DMS114 treated with DMSO at 0.1 percent for 48 hours (cell line): ENCODE measurements around the gene DTWD2.
A peak's percentile ranks its signal among the peaks of the same experiment; 100 is the strongest.
"Not testable (repeated sequence)": the region's sequence is repeated elsewhere in the genome, so short reads cannot be mapped to it uniquely, and the experiment has no call there.

Source experiments
- DNase-seq: peaks from one replicate; lab custom pipeline; 2025; ENCODE audit not compliant: unreplicated experiment; lab: John Stamatoyannopoulos, UW

Gene DTWD2

DNA sequence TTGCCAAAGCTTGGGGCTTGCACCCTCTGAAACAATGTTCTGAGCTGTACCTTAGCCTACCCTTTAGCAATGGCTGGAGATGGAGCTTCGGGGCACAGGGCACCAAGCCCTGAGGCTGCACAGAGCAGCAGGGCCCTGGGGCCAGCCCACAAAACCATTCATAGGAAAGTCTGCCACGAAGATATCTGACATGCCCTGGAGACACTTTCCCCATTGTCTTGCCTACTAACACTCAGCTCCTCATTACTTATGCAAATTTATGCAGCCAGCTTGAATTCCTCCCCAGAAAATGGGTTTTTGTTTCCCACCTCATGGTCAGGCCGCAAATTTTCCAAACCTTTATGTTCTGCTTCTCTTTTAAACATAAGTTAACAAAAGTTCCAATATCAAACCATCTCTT lies 105.7 kb downstream of the DTWD2 start:
- no peak for DNase-seq

DNA sequence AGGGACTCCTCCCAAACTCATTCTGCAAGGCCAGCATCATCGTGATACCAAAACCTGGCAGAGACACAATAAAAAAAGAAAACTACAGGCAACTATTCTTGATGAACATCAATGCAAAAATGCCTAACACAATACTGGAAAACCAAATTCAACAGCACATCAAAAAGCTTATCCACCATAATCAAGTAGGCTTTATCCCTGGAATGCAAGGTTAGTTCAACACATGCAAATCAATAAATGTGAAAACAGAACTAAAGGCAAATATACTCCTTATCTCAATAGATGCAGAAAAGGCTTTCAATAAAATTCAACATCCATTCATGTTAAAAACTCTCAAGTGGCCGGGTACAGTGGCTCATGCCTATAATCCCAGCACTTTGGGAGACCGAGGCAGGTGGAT lies 111.5 kb downstream of the DTWD2 start:
- DNase-seq = not testable (repeated sequence)

DNA sequence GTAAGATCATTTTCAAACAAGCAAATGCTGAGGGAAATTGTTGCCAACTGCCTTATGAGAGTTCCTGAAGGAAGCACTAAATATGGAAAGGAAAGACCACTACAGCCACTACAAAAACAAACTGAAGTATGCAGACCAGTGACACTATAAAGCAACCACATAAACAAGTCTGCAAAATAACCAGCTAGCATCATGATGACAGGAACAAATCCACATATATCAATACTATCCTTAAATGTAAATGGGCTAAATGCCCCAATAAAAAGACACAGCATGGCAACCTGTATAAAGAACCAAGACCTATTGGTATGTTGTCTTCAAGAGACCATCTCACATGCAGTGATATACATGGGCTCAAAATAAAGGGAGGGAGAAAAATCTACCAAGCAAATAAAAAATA lies 113.2 kb downstream of the DTWD2 start:
- DNase-seq = no peak

DNA sequence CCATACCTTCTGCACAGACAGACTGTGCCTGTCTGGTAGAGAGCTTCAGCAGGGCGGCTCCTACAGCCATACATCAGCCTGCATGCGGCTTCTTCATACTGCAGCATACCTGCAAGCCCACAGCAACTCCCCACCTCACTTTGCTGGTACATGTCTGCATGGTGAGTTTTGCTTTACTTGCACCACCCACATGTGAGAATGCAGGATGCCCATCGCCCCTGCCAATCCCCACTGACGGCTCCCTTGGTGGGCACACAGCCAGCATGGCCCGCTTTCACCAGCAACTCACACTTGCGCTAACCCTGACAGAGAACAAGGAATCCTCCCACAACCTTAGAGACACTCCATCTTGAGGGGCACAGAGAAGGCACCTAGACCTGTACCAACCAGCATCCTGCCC lies 114.9 kb downstream of the DTWD2 start:
- no peak for DNase-seq

DNA sequence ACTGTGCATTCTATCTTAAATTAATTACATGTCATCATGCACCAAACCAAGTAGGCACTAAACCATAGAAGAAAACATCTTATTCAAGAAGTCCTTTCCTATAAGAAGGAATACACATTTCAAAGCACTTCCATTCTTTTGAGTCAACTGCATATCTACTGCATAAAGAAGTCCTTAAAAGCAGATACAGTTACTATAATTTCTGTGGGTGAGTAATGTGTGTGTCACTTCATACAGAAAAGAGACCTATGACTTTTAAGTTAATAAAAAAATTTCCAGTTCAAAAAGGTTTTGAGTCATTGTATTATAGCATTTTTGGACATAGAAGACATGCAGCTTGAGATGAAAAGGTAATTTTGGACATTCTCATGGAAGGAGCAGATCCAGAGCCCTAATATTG lies 125.0 kb downstream of the DTWD2 start:
- DNase-seq = no peak

DNA sequence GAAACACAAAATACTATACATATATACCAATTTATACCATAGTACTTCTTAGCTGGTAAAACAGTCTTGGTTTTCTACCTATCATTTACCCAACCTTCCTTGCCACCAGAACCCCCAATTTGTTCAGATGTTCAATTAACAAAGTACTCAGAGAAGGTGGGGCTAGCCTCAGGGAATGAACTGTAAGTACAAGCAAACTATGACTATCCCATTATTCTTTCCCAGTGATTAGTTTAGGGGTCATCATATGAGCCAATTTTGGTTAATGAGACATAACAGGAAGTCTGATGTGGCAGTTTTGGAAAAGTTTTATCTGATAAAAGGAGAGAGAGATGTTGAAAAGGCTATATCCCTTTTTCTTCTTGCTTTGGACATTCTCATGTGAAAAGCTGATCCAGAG lies 125.8 kb downstream of the DTWD2 start:
- DNase-seq = no peak

DNA sequence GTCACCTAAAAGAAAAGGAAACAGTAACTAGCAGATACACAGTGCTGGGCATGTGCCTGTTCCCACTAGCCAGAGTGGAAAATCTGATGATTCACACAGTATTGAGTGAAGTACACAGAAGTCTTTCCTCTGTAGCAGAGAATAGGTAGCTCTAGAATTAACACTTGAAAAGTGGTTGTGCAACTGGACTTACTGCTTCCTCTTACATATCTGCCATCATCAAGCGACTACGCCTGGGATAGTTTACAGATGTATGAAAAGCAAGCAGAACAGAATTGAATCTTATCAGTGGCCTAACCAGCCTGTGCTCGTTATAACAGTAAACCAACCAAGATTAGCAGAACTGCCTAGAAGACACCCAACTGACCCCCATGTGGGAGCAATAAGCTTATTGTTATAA lies 130.6 kb downstream of the DTWD2 start:
- no peak for DNase-seq

DNA sequence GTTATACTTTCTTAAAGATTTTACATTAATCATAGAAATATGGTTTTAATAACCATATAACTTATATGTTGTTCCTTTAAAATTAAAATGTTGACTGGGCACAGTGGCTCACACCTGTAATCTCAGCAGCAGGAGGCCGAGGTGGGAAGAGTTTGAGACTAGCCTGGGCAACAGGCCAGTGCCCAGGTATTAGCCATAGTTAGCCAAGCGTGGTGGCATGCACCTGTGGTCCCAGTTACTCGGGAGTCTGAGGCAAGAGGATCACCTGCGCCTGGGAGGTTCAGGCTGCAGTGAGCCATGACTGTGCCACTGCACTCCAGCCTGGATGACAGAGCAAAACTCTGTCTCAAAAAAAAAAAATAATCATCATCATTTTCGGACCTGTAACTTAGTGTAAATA lies 133.5 kb downstream of the DTWD2 start:
- DNase-seq = no peak

DNA sequence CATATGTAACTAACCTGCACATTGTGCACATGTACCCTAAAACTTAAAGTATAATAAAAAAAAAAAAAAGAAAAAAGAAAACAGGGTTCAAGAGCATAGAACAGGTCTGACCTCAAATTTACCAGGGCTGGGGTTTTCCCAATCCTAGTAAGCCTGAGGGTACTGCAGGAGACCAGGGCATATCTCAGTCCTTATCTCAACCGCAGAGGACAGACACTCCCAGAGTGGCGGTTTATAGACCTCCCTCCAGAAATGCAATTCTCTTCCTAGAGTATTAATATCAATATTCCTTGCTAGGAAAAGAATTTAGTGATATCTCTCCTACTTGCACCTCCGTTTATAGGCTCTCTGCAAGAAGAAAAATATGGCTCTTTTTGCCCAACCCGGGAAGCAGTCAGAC lies 136.6 kb downstream of the DTWD2 start:
- DNase-seq = not testable (repeated sequence)

DNA sequence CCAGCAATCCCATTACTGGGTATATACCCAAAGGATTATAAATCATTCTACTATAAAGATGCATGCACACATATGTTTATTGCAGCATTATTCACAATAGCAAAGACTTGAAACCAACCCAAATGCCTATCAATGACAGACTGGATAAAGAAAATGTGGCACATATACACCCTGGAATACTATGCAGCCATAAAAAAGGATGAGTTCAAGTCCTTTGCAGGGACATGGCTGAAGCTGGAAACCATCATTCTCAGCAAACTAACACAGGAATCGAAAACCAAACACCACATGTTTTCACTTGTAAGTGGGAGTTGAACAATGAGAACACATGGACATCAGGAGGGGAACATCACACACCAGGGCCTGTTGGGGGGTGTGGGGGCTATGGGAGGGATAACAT lies 138.8 kb downstream of the DTWD2 start:
- not testable (repeated sequence) for DNase-seq

DNA sequence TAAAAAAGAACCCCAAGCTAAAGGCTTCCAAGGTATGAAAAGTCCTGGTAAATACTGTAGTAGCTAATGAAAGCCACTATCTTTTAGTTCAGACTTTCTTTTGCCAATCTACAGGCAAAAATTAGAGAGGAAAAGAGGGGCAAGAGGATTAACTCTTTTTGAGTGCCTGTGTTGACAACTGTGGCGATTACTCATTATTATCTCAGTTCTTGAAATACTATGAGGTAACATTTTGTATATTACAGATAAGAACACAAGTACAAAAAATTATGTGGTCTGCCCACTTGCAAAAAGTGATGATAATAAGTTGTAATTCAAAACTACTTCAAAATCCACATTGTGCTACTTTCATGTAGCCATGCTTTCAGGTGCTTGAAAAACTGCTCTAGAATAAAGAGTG lies 144.0 kb downstream of the DTWD2 start:
- DNase-seq = no peak

DNA sequence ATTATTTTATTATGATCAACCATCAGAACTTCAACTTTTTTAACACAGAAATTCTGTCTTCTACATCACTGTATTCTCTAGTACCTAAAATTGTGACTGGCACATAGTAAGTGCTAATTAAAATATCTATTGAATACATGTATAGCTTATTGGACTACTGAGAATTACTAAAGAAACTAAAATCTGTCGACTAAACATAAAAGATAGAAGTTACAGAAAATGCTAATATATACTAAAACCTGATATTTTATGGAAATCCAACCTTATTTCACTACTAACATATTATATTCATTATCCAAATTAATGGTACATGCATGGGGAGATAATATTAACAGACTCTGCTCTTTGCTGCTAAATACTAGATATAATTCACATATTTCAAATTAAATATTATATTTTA lies 153.6 kb downstream of the DTWD2 start:
- DNase-seq = no peak

DNA sequence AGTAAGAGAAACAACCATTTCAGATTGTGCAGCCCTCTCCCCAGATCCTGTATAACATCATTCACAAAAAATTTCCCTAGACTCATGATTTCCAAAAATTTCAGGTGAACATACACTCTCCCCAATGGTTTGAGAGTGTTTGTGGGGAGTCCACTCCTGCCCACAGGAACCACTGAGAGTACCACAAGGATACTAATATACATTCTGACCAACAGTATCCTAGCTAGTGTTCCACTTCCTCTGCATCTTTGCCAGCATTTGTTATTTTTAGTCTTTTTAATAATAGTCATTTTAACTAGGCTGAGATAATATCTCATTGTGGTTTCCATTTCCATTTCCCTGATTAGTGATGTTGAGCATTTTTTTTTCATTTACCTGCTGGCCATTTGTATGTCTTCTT lies 155.4 kb downstream of the DTWD2 start:
- DNase-seq = no peak

DNA sequence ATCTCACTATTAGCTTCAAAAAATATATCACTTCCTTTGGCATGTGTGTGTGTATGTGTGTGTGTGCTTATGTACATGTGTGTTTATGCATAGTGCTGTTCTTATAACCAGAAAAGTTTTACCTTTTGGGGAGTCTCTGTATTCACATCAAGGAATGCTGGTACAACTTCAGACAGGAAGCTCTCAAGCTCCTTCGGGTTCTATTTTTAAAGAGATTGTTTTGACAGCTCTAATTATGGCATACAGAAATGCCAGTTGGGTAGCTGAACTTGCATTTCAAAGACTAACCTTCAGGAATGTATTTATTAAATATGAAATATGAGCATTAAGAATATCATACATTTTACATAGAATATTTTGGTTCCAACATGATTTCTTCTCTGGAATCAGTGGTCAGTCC lies 163.1 kb downstream of the DTWD2 start:
- DNase-seq = no peak

DNA sequence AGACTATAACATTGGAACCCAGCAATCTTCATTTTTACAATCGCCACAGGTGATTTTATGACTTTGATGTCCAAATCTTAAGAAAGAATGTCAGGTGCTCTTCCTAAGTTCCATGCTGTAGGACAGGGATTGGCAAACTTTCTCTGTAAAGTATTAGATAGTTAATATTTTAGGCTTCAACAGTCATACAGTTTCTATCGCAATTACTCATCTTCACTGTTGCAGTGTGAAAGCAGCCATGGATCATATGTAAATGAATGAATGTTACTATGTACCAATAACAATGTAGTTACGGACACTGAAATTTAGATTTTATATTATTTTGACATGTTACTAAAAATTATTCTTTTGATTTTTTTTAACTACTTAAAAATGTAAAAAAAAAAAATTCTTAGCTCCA lies 169.7 kb downstream of the DTWD2 start:
- DNase-seq = no peak

DNA sequence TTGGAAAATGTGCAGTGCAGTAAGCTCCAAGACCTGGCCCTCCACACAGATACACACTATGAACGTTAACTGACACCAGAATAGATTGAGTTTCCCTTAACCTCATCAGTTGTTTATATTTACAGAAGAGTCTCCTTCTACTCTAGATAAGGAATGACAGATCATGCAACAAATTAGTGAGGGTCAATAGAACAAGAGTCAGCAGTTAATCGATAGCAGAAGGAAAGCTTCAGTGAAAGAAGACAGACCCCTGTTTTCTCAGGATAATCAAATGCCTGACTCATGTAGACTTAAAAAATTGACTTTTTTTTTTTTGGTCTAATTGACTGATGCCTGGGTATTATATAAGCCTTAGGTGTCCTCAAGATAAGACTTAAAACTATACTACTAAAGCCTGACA lies 179.9 kb downstream of the DTWD2 start:
- no peak for DNase-seq

DNA sequence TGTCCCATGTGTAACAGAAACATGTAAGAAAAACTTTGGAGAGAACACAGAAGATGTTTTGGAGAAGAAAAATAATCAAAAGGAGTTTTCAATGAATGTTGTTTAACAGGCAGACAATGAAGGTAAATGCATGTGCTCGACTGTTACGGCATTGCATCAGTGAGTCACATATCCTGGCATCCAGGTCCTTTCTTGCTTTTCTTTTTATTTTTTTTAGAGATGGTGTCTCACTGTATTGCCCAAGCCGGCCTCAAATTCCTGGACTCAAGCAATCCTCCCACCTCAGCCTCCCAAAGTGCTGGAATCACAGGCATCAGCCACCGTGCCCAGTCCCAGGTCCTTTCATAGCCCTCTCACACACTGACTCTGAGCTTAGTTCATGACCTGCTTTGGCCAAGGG lies 181.8 kb downstream of the DTWD2 start:
- no peak for DNase-seq

DNA sequence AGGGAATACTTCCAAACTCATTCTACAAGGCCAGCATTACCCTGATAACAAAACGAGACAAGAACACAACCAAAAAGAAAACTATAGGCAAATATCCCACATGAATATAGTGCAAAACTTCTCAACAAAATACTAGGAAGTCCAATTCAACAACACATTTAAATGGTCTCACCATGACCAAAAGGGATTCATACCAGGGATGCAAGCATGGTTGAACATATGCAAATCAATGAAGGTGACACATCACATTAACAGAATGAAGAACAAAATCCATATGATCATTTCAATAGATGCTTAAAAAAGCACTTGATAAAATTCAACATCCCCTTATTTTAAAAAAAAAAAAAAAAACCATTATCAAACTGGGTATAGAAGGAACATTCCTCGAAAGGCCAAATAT lies 186.0 kb downstream of the DTWD2 start:
- DNase-seq = no peak

DNA sequence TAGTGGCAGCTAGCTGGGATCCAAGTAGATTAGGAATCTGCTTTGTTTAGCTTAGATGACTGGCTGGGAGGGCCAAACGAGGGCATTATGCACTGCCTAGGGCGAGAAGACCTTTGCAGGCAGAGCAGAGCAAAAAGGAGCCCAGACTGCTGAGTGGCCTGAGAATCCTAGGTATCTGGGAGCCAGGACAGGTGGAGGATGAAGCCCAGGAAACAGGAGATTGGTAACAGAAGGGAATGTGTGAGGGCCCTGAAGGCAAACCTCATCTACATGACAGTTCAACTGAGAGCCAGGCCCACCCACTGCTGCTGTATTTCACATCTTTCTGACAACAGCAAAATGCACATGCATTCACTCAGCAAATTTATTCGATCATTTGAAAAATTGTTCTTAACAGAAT lies 192.3 kb downstream of the DTWD2 start:
- no peak for DNase-seq

DNA sequence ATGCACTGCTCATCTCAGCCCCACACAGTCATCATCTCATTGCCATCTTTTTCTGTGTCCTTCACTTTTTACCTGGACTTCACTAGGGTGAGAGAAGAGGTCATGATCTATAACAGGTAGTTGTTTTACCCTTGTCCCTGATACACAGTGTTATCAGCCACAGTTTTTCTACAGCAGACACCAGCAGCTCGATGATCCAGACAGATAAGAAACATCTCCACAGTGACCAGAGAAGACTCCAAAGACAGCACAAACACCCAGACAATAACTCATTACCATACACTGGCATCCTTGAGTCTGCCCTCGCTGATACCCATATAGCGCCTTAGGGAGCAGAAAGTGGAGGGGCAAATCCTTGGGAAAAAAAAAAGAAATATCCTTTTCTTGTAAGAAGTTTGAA lies 194.1 kb downstream of the DTWD2 start:
- DNase-seq = no peak

DNA sequence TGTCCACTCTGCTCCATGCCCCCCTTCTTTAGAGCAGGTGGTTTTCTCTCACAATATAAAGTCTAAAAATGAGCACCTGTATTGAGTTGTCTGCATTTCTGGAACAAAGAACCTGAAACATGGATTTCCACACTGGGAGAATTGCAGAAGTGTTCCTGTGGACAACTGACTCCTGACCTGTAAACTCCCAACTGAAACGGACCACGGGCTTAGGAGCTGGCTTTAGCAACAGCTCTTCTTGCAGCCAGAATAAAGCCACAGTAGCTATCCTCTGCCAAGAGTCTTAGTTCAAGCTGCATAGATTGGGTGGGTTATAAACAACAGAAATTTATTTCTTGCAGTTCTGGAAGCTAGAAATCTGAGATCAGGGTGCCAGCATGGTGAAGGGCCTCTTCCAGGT lies 194.7 kb downstream of the DTWD2 start:
- DNase-seq = no peak

DNA sequence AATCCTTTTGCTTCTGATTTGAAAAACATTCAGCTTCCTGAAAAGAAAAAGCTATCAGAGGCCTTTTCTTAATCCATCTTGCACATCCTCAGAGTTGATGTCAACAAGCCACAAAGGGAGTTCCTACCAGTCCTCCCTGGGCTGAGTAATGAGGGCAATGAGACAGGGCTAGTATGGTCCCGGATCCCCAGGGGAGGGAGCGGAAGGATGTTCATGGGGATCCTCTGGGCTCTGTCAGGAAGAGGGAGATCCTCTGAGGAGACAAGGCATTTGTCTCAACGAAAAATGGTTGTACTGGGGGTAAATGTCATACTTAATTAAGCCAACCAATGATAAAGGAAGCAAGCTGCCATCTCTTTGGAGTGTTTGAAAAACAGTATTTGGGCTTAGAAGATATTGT lies 195.3 kb downstream of the DTWD2 start:
- DNase-seq = no peak

DNA sequence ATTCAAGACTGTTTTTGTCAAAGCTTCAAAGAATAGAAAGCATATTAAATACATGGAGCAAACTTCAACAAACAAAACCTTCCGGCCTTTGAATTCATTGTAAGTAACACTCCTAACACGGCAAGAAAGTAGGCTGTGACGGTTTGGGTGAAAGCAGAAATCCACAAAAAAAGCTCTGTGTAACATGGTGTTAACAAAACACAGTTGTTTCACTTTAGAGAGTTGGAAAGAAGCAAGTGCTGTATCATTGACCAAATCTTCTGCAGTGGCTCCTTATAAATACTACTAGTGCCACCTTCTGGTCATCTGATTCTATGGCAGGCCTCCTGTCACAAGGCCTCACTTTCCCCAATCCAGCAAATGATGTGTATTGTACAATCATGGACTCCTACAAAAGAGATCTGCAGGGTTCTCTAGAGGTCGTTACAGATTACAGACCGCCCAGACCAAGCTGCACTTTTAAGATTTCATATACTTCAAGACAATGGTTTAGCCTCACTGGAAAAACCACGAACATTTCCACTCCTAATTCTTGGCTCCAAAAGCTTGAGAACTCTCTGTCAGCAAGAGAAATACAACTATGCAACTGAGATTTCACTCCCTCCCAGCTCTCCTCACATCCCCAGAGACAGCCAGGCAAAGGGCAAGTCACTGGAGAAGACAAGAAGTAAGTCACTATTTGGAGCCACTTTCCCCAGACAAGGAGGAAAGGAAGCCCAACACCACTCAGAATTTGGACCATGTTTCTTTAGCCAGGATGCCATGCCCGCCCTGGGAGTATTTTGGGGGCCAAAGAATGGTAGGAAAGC lies 196.2 kb downstream of the DTWD2 start:
- peak; percentile 72 for DNase-seq
